ENCODE data around the gene TMEM233.

Gene TMEM233

DNA sequence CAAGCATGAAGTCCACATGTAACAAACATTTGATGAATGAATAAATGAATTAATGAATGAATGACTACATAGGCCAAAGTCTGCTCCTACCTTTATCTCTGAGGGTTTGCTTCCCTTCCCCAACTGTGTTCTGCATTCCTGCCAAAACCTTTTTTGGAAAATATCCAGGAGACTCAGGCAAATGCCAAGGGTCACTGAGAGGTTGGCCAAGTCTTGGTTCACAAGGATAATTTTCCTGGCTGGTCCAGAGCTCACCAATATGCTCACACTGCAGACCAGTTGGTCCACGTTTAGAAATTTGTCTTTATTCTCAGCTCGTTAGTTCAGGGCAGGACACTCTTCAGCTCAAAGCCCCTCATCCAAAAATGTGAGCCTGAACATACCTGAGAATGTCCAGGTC is 10.2 kb downstream of the TMEM233 start:
- H2BK5ac ChIP-seq (ENCODE audit: low read depth, low read length, poor library complexity) = no peak overlapping the region
- no peak overlapping the region for H2BK120ac ChIP-seq (ENCODE audit: insufficient read depth, low read length, poor library complexity)
- H2AFZ ChIP-seq (ENCODE audit: insufficient read depth, low read length, poor library complexity) = no peak overlapping the region
- H3K9ac ChIP-seq (ENCODE audit: low read length) = no peak overlapping the region
- H3K79me1 ChIP-seq (ENCODE audit: low read length) = no peaks in the 10 kb centered on the region
- no peak overlapping the region for H3K14ac ChIP-seq (ENCODE audit: low read length)
- WGBS (ENCODE audit: extremely low coverage, insufficient coverage, insufficient read length) = no CpG with 5 or more reads among the region's 2 CpGs
- no peak overlapping the region for H3K23ac ChIP-seq (ENCODE audit: low read length)
- H3K18ac ChIP-seq (ENCODE audit: low read length) = no peak overlapping the region
- no peaks in the 10 kb centered on the region for H3K27me3 ChIP-seq (ENCODE audit: insufficient read depth, low read length)
- H4K91ac ChIP-seq (ENCODE audit: low read depth, low read length) = no peak overlapping the region
- H3K4me2 ChIP-seq (ENCODE audit: low read length) = no peak overlapping the region
- H3K4me3 ChIP-seq (ENCODE audit: low read depth, low read length) = no peak overlapping the region
- no peaks in the 10 kb centered on the region for H3K79me2 ChIP-seq (ENCODE audit: control insufficient read depth, insufficient read depth, low read length, poor library complexity)
- no peak overlapping the region for H3K4ac ChIP-seq (ENCODE audit: low read depth, low read length)
- no peak overlapping the region for H4K8ac ChIP-seq (ENCODE audit: low read depth, low read length)
- H3K4me1 ChIP-seq (ENCODE audit: control insufficient read depth in 1 of 2, insufficient read depth in 2 of 2, low read length in 2 of 2) = no peaks in the 10 kb centered on the region
- H2AK5ac ChIP-seq (ENCODE audit: low read length) = no peak overlapping the region
- H3K27ac ChIP-seq (ENCODE audit: low read depth, low read length) = no peak overlapping the region
- no peak overlapping the region for H4K12ac ChIP-seq (ENCODE audit: low read depth, low read length)
- H2BK12ac ChIP-seq (ENCODE audit: low read length) = no peak overlapping the region
- H3K36me3 ChIP-seq (ENCODE audit: control insufficient read depth in 1 of 2, insufficient read depth in 2 of 2, low read length in 2 of 2) = no peaks in the 10 kb centered on the region
- H3K9me3 ChIP-seq (ENCODE audit: insufficient read depth, low read depth, low read length) = no peaks in the 10 kb centered on the region
- DNase-seq = no peak

GRCh38 chr12:119609358-119609757 is 15.8 kb downstream of the TMEM233 start:
- H2BK120ac ChIP-seq (ENCODE audit: insufficient read depth, low read length, poor library complexity) = no peak overlapping the region
- no peak overlapping the region for H3K23ac ChIP-seq (ENCODE audit: low read length)
- H3K79me1 ChIP-seq (ENCODE audit: low read length) = no peaks in the 10 kb centered on the region
- H4K12ac ChIP-seq (ENCODE audit: low read depth, low read length) = no peak overlapping the region
- no peak overlapping the region for H3K4ac ChIP-seq (ENCODE audit: low read depth, low read length)
- no peak overlapping the region for H3K18ac ChIP-seq (ENCODE audit: low read length)
- H3K79me2 ChIP-seq (ENCODE audit: control insufficient read depth, insufficient read depth, low read length, poor library complexity) = no peaks in the 10 kb centered on the region
- no peaks in the 10 kb centered on the region for H3K27me3 ChIP-seq (ENCODE audit: insufficient read depth, low read length)
- no peak overlapping the region for H4K91ac ChIP-seq (ENCODE audit: low read depth, low read length)
- no peaks in the 10 kb centered on the region for H3K36me3 ChIP-seq (ENCODE audit: control insufficient read depth in 1 of 2, insufficient read depth in 2 of 2, low read length in 2 of 2)
- H3K27ac ChIP-seq (ENCODE audit: low read depth, low read length) = no peak overlapping the region
- no peaks in the 10 kb centered on the region for H3K4me1 ChIP-seq (ENCODE audit: control insufficient read depth in 1 of 2, insufficient read depth in 2 of 2, low read length in 2 of 2)
- H2BK12ac ChIP-seq (ENCODE audit: low read length) = no peak overlapping the region
- WGBS (ENCODE audit: extremely low coverage, insufficient coverage, insufficient read length) = no CpG with 5 or more reads among the region's 3 CpGs
- no peak overlapping the region for H3K9ac ChIP-seq (ENCODE audit: low read length)
- no peak for DNase-seq
- H3K9me3 ChIP-seq (ENCODE audit: insufficient read depth, low read depth, low read length) = peaks cover 9% of the 10 kb centered on the region
- H3K4me2 ChIP-seq (ENCODE audit: low read length) = no peak overlapping the region
- no peak overlapping the region for H2BK5ac ChIP-seq (ENCODE audit: low read depth, low read length, poor library complexity)
- H2AFZ ChIP-seq (ENCODE audit: insufficient read depth, low read length, poor library complexity) = no peak overlapping the region
- no peak overlapping the region for H2AK5ac ChIP-seq (ENCODE audit: low read length)
- no peak overlapping the region for H4K8ac ChIP-seq (ENCODE audit: low read depth, low read length)
- H3K4me3 ChIP-seq (ENCODE audit: low read depth, low read length) = no peak overlapping the region
- H3K14ac ChIP-seq (ENCODE audit: low read length) = no peak overlapping the region

DNA sequence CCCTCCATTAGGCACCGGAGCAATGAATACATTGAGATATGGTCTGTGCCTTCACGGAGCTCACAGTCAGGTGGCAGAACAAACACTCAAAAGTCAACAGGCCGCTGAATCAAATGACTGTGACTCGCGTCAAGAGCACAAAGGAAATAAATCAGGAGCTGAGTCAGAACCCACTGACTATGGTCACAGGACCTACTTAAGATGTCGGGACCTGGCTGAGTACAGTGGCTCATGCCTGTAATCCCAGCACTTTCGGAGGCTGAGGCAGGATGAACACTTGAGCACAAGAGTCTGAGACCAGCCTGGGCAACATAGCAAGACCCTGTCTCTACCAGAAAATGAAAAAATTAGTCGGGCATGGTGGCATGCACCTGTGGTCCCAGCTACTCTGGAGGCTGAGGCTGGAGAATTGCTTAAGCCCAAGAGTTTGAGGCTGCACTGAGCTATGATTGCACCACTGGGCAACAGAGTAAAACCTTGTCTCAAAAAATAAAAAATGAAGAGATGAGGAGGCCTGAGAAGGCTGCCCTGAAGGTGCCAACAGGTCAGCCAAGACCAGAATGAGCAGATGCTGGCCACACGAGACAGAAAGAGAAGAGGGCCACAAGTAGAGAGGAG is 19.9 kb downstream of the TMEM233 start:
- no peak overlapping the region for H3K18ac ChIP-seq (ENCODE audit: low read length)
- no peak overlapping the region for H4K91ac ChIP-seq (ENCODE audit: low read depth, low read length)
- H3K9me3 ChIP-seq (ENCODE audit: insufficient read depth, low read depth, low read length) = peaks cover 9% of the 10 kb centered on the region
- no peak overlapping the region for H3K9ac ChIP-seq (ENCODE audit: low read length)
- WGBS (ENCODE audit: extremely low coverage, insufficient coverage, insufficient read length) = no CpG with 5 or more reads among the region's 9 CpGs
- H2AK5ac ChIP-seq (ENCODE audit: low read length) = no peak overlapping the region
- no peaks in the 10 kb centered on the region for H3K79me1 ChIP-seq (ENCODE audit: low read length)
- H3K36me3 ChIP-seq (ENCODE audit: control insufficient read depth in 1 of 2, insufficient read depth in 2 of 2, low read length in 2 of 2) = no peaks in the 10 kb centered on the region
- no peak overlapping the region for H2BK12ac ChIP-seq (ENCODE audit: low read length)
- H3K27ac ChIP-seq (ENCODE audit: low read depth, low read length) = no peak overlapping the region
- H2BK5ac ChIP-seq (ENCODE audit: low read depth, low read length, poor library complexity) = no peak overlapping the region
- no peaks in the 10 kb centered on the region for H3K27me3 ChIP-seq (ENCODE audit: insufficient read depth, low read length)
- no peak overlapping the region for H4K8ac ChIP-seq (ENCODE audit: low read depth, low read length)
- no peaks in the 10 kb centered on the region for H3K4me1 ChIP-seq (ENCODE audit: control insufficient read depth in 1 of 2, insufficient read depth in 2 of 2, low read length in 2 of 2)
- H3K4me3 ChIP-seq (ENCODE audit: low read depth, low read length) = no peak overlapping the region
- H2AFZ ChIP-seq (ENCODE audit: insufficient read depth, low read length, poor library complexity) = no peak overlapping the region
- no peak overlapping the region for H4K12ac ChIP-seq (ENCODE audit: low read depth, low read length)
- no peak for DNase-seq
- no peak overlapping the region for H2BK120ac ChIP-seq (ENCODE audit: insufficient read depth, low read length, poor library complexity)
- H3K14ac ChIP-seq (ENCODE audit: low read length) = no peak overlapping the region
- H3K79me2 ChIP-seq (ENCODE audit: control insufficient read depth, insufficient read depth, low read length, poor library complexity) = no peaks in the 10 kb centered on the region
- H3K4me2 ChIP-seq (ENCODE audit: low read length) = no peak overlapping the region
- H3K23ac ChIP-seq (ENCODE audit: low read length) = no peak overlapping the region
- no peak overlapping the region for H3K4ac ChIP-seq (ENCODE audit: low read depth, low read length)

GRCh38 chr12:119614705-119615104 is 21.1 kb downstream of the TMEM233 start:
- H3K79me1 ChIP-seq (ENCODE audit: low read length) = no peaks in the 10 kb centered on the region
- no peak for DNase-seq

More at GRCh38 chr12:119614705-119615104, 21.1 kb downstream of the TMEM233 start:
- Histone ChIP-seq H3K27me3 (ENCODE audit: insufficient read depth, low read length) (no peaks in the 10 kb centered on the region), H2BK120ac (ENCODE audit: insufficient read depth, low read length, poor library complexity) (no peak overlapping the region), H4K12ac (ENCODE audit: low read depth, low read length) (no peak overlapping the region), H3K18ac (ENCODE audit: low read length) (no peak overlapping the region), H3K4me1 (ENCODE audit: control insufficient read depth in 1 of 2, insufficient read depth in 2 of 2, low read length in 2 of 2) (no peaks in the 10 kb centered on the region), H3K9ac (ENCODE audit: low read length) (no peak overlapping the region), H4K8ac (ENCODE audit: low read depth, low read length) (no peak overlapping the region), H2BK12ac (ENCODE audit: low read length) (no peak overlapping the region), H3K4ac (ENCODE audit: low read depth, low read length) (no peak overlapping the region), H3K4me2 (ENCODE audit: low read length) (no peak overlapping the region), H3K79me2 (ENCODE audit: control insufficient read depth, insufficient read depth, low read length, poor library complexity) (no peaks in the 10 kb centered on the region), H3K27ac (ENCODE audit: low read depth, low read length) (no peak overlapping the region), H2BK5ac (ENCODE audit: low read depth, low read length, poor library complexity) (no peak overlapping the region), H4K91ac (ENCODE audit: low read depth, low read length) (no peak overlapping the region), H3K14ac (ENCODE audit: low read length) (no peak overlapping the region), H3K4me3 (ENCODE audit: low read depth, low read length) (no peak overlapping the region), H2AK5ac (ENCODE audit: low read length) (no peak overlapping the region), H3K9me3 (ENCODE audit: insufficient read depth, low read depth, low read length) (peaks cover 5% of the 10 kb centered on the region), H3K23ac (ENCODE audit: low read length) (no peak overlapping the region), H3K36me3 (ENCODE audit: control insufficient read depth in 1 of 2, insufficient read depth in 2 of 2, low read length in 2 of 2) (no peaks in the 10 kb centered on the region), H2AFZ (ENCODE audit: insufficient read depth, low read length, poor library complexity) (no peak overlapping the region)
